ENCODE measurements around the gene B2M. TPM values are rescaled to one million over a fixed set of nuclear protein-coding genes. Genes with fewer than 3 reads are reported as not detected.

The B2M gene
- total and polyA plus RNA-seq, 2 of the 8 experiments (the other 6 are each of a cell fraction or from before 2014, with no cell fraction given), result 78.9 to 907 TPM

DNA sequence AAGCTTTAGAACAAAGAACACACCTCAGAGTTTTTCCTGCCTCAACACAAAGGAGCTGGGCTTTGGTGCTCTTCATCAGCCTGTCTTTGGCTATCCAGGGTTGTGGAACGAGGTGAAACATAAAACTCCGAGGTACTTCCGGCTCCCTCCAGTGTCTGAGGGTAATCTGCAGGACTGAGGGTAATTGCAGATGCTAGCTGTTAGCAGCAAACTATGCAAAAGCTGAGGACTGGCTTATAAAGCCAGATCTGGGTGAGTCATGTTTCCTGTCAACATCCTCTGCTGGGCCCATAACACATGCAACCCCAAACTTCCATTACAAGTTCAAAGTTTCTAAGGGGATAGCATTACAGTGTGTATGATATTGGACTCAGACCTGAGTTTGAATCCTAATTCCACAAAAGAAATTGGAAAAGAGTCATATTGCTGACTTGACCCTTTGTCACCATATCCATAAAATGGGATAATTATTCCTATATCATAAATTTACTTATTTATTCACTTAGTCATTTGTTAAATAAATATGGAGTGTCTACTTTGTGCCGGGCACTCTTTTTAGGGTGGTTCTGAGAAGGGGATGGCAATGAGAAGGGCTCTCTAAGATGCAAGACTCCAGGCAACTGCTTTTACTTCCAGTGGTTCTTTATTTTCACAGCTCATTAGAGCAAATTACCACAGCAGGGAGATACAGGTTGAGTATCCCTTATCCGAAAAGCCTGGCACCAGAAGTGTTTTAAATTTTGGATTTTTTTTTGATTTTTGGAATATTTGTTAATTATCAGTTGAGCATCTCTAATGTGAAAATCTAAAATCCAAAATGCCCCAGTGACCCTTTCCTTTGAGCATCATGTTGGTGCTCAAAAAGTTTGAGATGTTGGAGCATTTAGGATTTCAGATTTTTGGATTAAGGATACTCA lies 15.5 kb downstream of the B2M start:
- POLR2A ChIA-PET (ENCODE audit: partially characterized antibody), result interaction anchor here (0.7 to 6.3 kb wide), 9 partner anchors 9 to 63 kb away, joined by 3 to 64 read pairs (median 4); partner anchors contain the start of genes B2M, PATL2, SPG11 and TRIM69
- no peak overlapping the region for H3K9ac ChIP-seq (replicated peaks in 1 of 4; ENCODE audit: extremely low read depth in 1 of 4, low read depth in 3 of 4, low read length in 3 of 4)
- H2AFZ ChIP-seq (ENCODE audit: low read length), result peak overlapping the region; percentile 87
- TF ChIP-seq TAF7 (optimal IDR thresholded peaks at IDR 0.05; ENCODE audit: borderline replicate concordance, low read depth, low read length), result peak; percentile 94
- no peak for TF ChIP-seq SIX5 (IDR thresholded peaks at IDR 0.05; ENCODE audit: low read depth, low read length)
- no peak for TF ChIP-seq ATF2 (IDR thresholded peaks at IDR 0.05; ENCODE audit: low read length)
- TF ChIP-seq RAD21 (IDR thresholded peaks at IDR 0.05 in 1 of 2, conservative IDR thresholded peaks at IDR 0.05 in 1 of 2; ENCODE audit: low read depth in 2 of 2, low read length in 2 of 2), result peak in 1 of 2 experiments; percentile 24; a peak in 1 of 4 replicates
- 0 out of 2 replicates have a peak, but pooled peaks have one; percentile 12 for TF ChIP-seq TBP (IDR thresholded peaks at IDR 0.05; ENCODE audit: low read depth, low read length)
- TF ChIP-seq EP300 (IDR thresholded peaks at IDR 0.05; ENCODE audit: borderline replicate concordance in 1 of 2, low read depth in 2 of 2, low read length in 2 of 2), result no peak
- TF ChIP-seq GABPA (IDR thresholded peaks at IDR 0.05; ENCODE audit: borderline replicate concordance, insufficient read depth, low read length), result no peak
- no peak for TF ChIP-seq BRCA1 (IDR thresholded peaks at IDR 0.05; ENCODE audit: low read depth, low read length)

More for the DNA sequence above, 15.5 kb downstream of the B2M start:
- Histone ChIP-seq H3K27ac (ENCODE audit: low read depth, low read length) (no peak overlapping the region), H3K4me3 (ENCODE audit: extremely low read depth in 1 of 4, insufficient read depth in 2 of 4, low read depth in 3 of 4, low read length in 4 of 4) (no peak overlapping the region), H2BK12ac (ENCODE audit: low read depth, low read length) (no peak overlapping the region; the same call in 1 of the 2 replicates), H4K91ac (replicated peaks; ENCODE audit: insufficient read length, low read length) (no peak overlapping the region), H3K56ac (replicated peaks; ENCODE audit: insufficient read length, low read depth, low read length) (no peak overlapping the region), H4K5ac (ENCODE audit: insufficient read length, low read depth, low read length) (peak overlapping the region; percentile 4), H4K20me1 (replicated peaks in 1 of 2; ENCODE audit: control insufficient read depth in 1 of 2, insufficient read depth in 2 of 2, low read length in 2 of 2) (no peaks in the 10 kb centered on the region), H2BK20ac (ENCODE audit: low read length) (0 out of 2 replicates have a peak overlapping the region, but pooled peaks have one; percentile 56), H4K8ac (ENCODE audit: extremely low read depth, insufficient read depth, low read length) (no peak overlapping the region), H3K36me3 (ENCODE audit: control insufficient read depth in 2 of 4, insufficient read depth in 4 of 4, low read length in 3 of 4) (no peaks in the 10 kb centered on the region), H2AK5ac (ENCODE audit: low read depth, low read length) (no peak overlapping the region), H3K14ac (ENCODE audit: insufficient read length) (no peak overlapping the region), H3K23me2 (ENCODE audit: low read depth, low read length) (peaks cover 7% of the 10 kb centered on the region), H3K79me2 (ENCODE audit: control insufficient read depth in 1 of 2, insufficient read depth in 2 of 2, low read length in 2 of 2) (no peaks in the 10 kb centered on the region), H3K4me2 (ENCODE audit: insufficient read depth in 1 of 2, low read depth in 2 of 2, low read length in 2 of 2) (peak overlapping the region; percentile 0 to 41; a peak in 1 of 4 replicates), H3K4me1 (replicated peaks in 1 of 4; ENCODE audit: control insufficient read depth in 3 of 4, insufficient read depth in 4 of 4, low read length in 3 of 4) (peaks cover 0 to 7% (median 4%) of the 10 kb centered on the region in 4 experiments; a peak in 4 of 7 replicates), H2BK120ac (replicated peaks; ENCODE audit: low read depth, low read length) (no peak overlapping the region), H3K23ac (ENCODE audit: insufficient read length) (no peak overlapping the region), H2BK5ac (ENCODE audit: low read depth, low read length) (no peak overlapping the region), H3K9me3 (ENCODE audit: insufficient read depth in 2 of 2, low read depth in 1 of 2, low read length in 1 of 2) (no peaks in the 10 kb centered on the region), H3K79me1 (ENCODE audit: low read depth, low read length) (no peaks in the 10 kb centered on the region), H3K18ac (ENCODE audit: extremely low read depth, low read length) (no peak overlapping the region), H3K27me3 (replicated peaks in 1 of 4; ENCODE audit: control insufficient read depth in 3 of 4, extremely low read depth in 1 of 4, insufficient read depth in 3 of 4, low read length in 3 of 4) (no peaks in the 10 kb centered on the region), H2BK15ac (ENCODE audit: low read length) (no peak overlapping the region), H3K4ac (replicated peaks; ENCODE audit: insufficient read length, low read depth, low read length) (no peak overlapping the region)
- CTCF ChIA-PET (ENCODE audit: partially characterized antibody), result interaction anchor here (0.6 to 4.9 kb wide), 7 partner anchors 9 to 191 kb away, joined by 3 to 31 read pairs (median 8); partner anchors contain the start of genes SPG11 and TRIM69
- no peak for DNase-seq (ENCODE audit: low read depth in 1 of 2, low spot score in 2 of 2)
- 56% methylated on average over 5 of the region's 5 CpGs; no CpG with 5 or more reads in 1 of the 2 experiments for WGBS, 2 experiments (ENCODE audit: extremely low coverage in 1 of 2, insufficient coverage in 1 of 2, insufficient read length in 1 of 2, insufficient replicate concordance in 2 of 2, low coverage in 1 of 2, low lambda C conversion rate in 2 of 2, missing lambda C conversion rate in 1 of 2)
- FAIRE-seq, result no peak

Measured in H1 (cell line).